Measurements from ENCODE around the gene MAP3K20.
"Not testable (repeated sequence)": the region's sequence is repeated elsewhere in the genome, so short reads cannot be mapped to it uniquely, and the experiment has no call there.

Gene MAP3K20

GRCh38 chr2:173262356-173262755, 186.7 kb downstream of the MAP3K20 start:
- H3K27me3 Mint-ChIP-seq; H3K27ac Mint-ChIP-seq; ATAC-seq (ENCODE audit: low read depth); DNase-seq (ENCODE audit: low spot score in 2 of 2); H3K4me3 Mint-ChIP-seq; H3K9me3 Mint-ChIP-seq: not testable (repeated sequence)
- peaks cover 13% of the 10 kb centered on the region for H3K4me1 Mint-ChIP-seq
- peaks cover 11% of the 10 kb centered on the region for H3K36me3 Mint-ChIP-seq

DNA sequence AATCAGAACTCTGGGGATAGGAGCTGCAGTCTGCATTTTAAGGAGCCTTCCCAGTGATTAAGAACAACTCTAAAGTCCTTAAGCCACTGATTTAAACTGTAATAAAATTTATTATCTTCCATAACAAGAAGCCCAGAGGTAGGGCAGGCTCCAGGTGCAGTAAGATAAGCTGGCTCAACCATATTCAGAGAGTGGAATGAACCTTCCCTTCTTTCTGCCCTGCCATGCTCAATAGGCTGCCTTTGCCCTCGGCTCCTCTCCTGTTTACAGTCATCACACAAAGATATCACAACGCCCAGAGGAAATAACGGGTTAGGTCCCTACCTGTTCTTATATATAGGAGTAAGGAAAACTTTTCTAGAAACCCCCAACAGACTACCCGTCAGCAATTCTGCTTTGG, 188.5 kb downstream of the MAP3K20 start:
- H3K27me3 Mint-ChIP-seq: no peaks in the 10 kb centered on the region
- no peaks in the 10 kb centered on the region for H3K9me3 Mint-ChIP-seq
- peak overlapping the region; percentile 94 for H3K27ac Mint-ChIP-seq
- peak; percentile 1 for ATAC-seq (ENCODE audit: low read depth)
- peak overlapping the region; percentile 95 for H3K4me3 Mint-ChIP-seq
- peaks cover 13% of the 10 kb centered on the region for H3K4me1 Mint-ChIP-seq
- peaks cover 7% of the 10 kb centered on the region for H3K36me3 Mint-ChIP-seq
- DNase-seq (ENCODE audit: low spot score in 2 of 2): no peak

- Mint-ChIP-seq H3K36me3 (peaks cover 6% of the 10 kb centered on the region), H3K27ac (peak overlapping the region; percentile 94), H3K4me3 (peak overlapping the region; percentile 95), H3K9me3 (no peaks in the 10 kb centered on the region), H3K27me3 (no peaks in the 10 kb centered on the region), H3K4me1 (peaks cover 13% of the 10 kb centered on the region)
- DNase-seq (ENCODE audit: low spot score in 2 of 2) (peak; percentile 27 to 66), ATAC-seq (ENCODE audit: low read depth) (peak; percentile 99)
Observed at GRCh38 chr2:173264603-173265366, 189.1 kb downstream of the MAP3K20 start.

DNA sequence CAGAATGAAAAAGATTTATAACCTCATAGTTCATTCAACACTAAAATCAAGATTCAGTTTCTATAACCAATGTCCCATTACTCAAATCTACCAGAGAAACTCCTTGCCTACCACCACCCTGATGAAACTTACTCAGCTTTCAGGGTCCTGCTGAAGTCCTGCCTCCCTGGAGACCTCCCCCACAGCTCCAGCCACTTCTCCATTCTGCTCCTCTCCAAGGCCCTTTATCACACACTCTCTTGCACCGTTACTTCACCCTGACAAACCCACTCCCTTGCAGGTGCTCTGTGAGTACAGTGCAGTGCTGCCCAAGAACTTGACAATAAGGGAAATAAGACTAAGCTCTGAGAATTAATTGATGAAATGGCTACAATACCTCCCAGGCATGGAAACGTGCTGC, 195.5 kb downstream of the MAP3K20 start:
- no peak overlapping the region for H3K27ac Mint-ChIP-seq
- H3K36me3 Mint-ChIP-seq: no peaks in the 10 kb centered on the region
- H3K4me3 Mint-ChIP-seq: no peak overlapping the region
- ATAC-seq (ENCODE audit: low read depth) (no peak), DNase-seq (ENCODE audit: low spot score in 2 of 2) (no peak)
- H3K27me3 Mint-ChIP-seq: no peaks in the 10 kb centered on the region
- H3K9me3 Mint-ChIP-seq: peaks cover 2% of the 10 kb centered on the region
- H3K4me1 Mint-ChIP-seq: no peaks in the 10 kb centered on the region

- Mint-ChIP-seq H3K4me1 (no peaks in the 10 kb centered on the region), H3K27ac (no peak overlapping the region), H3K36me3 (no peaks in the 10 kb centered on the region), H3K9me3 (peaks cover 2% of the 10 kb centered on the region), H3K27me3 (no peaks in the 10 kb centered on the region), H3K4me3 (no peak overlapping the region)
- DNase-seq (ENCODE audit: low spot score in 2 of 2): no peak
- ATAC-seq (ENCODE audit: low read depth): no peak
Observed at GRCh38 chr2:173271825-173272224, 196.2 kb downstream of the MAP3K20 start.

DNA sequence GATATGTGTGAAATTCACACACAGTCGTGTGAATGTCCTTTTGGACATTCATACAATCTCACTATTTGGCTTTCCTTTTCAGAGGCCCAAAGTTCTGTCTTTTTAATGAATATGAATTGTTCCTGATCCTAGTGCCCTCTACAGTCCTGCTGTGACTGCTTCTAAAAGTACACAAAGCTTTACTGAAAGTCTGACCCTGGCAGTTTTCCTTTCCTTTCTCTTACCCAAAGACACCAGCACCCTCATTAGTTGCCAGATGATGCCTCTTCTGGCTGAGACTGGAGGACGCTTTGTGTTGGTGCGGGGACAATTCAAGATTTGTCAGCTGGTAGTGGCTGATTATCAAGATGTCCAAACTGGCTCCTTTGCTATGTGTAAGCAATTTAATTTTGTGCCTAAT, 197.2 kb downstream of the MAP3K20 start:
- DNase-seq (ENCODE audit: low spot score in 2 of 2): no peak
- H3K4me1 Mint-ChIP-seq: no peaks in the 10 kb centered on the region
- no peak overlapping the region for H3K4me3 Mint-ChIP-seq
- H3K9me3 Mint-ChIP-seq: peaks cover 2% of the 10 kb centered on the region
- no peaks in the 10 kb centered on the region for H3K36me3 Mint-ChIP-seq
- peaks cover 1% of the 10 kb centered on the region for H3K27me3 Mint-ChIP-seq
- H3K27ac Mint-ChIP-seq: no peak overlapping the region
- ATAC-seq (ENCODE audit: low read depth): no peak

- H3K9me3 Mint-ChIP-seq: peaks cover 2% of the 10 kb centered on the region
- peaks cover 7% of the 10 kb centered on the region for H3K4me1 Mint-ChIP-seq
- DNase-seq (ENCODE audit: low spot score in 2 of 2) (no peak), ATAC-seq (ENCODE audit: low read depth) (no peak)
- no peak overlapping the region for H3K4me3 Mint-ChIP-seq
- H3K27me3 Mint-ChIP-seq: peaks cover 1% of the 10 kb centered on the region
- H3K27ac Mint-ChIP-seq: no peak overlapping the region
- H3K36me3 Mint-ChIP-seq: no peaks in the 10 kb centered on the region
Observed at GRCh38 chr2:173278794-173279526, 203.3 kb downstream of the MAP3K20 start.

- Mint-ChIP-seq H3K36me3 (no peaks in the 10 kb centered on the region), H3K9me3 (no peaks in the 10 kb centered on the region), H3K4me3 (no peak overlapping the region), H3K27me3 (peaks cover 1% of the 10 kb centered on the region), H3K27ac (no peak overlapping the region), H3K4me1 (peaks cover 7% of the 10 kb centered on the region)
- ATAC-seq (ENCODE audit: low read depth) (no peak), DNase-seq (ENCODE audit: low spot score in 2 of 2) (no peak)
Observed at GRCh38 chr2:173279527-173279868, 203.9 kb downstream of the MAP3K20 start.

DNA sequence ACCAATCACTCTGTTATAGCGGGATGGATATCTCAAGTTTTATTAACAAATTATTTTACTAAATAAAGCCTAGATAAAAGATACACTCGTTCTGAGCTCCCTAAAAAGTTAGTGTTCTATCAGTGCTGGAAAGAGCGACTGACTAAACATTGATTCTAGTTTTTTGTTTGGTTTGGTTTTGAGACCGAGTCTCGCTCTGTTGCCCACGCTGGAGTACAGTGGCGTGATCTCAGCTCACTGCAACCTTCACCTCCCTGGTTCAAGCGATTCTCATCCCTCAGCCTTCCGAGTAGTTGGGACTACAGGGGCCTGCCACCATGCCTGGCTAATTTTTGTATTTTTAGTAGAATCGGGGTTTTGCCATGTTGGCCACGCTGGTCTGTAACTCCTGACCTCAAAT, 205.2 kb downstream of the MAP3K20 start:
- Mint-ChIP-seq H3K4me3 (peak overlapping the region; percentile 56), H3K9me3 (no peaks in the 10 kb centered on the region), H3K27ac (no peak overlapping the region), H3K4me1 (peaks cover 7% of the 10 kb centered on the region), H3K36me3 (no peaks in the 10 kb centered on the region), H3K27me3 (peaks cover 1% of the 10 kb centered on the region)
- no peak for ATAC-seq (ENCODE audit: low read depth)
- no peak for DNase-seq (ENCODE audit: low spot score in 2 of 2)

DNA sequence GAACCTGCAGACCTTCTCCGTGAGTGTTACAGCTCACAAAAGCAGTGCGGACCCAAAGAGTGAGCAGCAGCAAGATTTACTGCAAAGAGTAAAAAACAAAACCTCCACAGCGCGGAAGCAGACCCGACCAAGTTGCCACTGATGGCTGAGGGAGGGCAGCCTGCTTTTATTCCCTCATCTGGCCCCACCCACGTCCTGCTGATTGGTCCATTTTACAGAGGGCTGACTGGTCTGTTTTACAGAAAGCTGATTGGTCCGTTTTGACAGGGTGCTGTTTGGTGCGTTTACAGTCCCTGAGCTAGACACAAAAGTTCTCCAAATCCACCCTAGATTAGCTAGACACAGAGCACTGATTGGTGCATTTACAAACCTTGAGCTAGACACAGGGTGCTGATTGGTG, 206.3 kb downstream of the MAP3K20 start:
- not testable (repeated sequence) for H3K36me3 Mint-ChIP-seq; H3K27me3 Mint-ChIP-seq; H3K27ac Mint-ChIP-seq; ATAC-seq (ENCODE audit: low read depth); DNase-seq (ENCODE audit: low spot score in 2 of 2); H3K9me3 Mint-ChIP-seq
- Mint-ChIP-seq H3K4me1 (peaks cover 11% of the 10 kb centered on the region), H3K4me3 (peak overlapping the region; percentile 47)

- DNase-seq (ENCODE audit: low spot score in 2 of 2) (no peak), ATAC-seq (ENCODE audit: low read depth) (no peak)
- Mint-ChIP-seq H3K27ac (no peak overlapping the region), H3K36me3 (no peaks in the 10 kb centered on the region), H3K4me3 (no peak overlapping the region), H3K27me3 (peaks cover 1% of the 10 kb centered on the region), H3K4me1 (peaks cover 11% of the 10 kb centered on the region), H3K9me3 (no peaks in the 10 kb centered on the region)
Observed at GRCh38 chr2:173282795-173283545, 207.3 kb downstream of the MAP3K20 start.

GRCh38 chr2:173286153-173286809, 210.6 kb downstream of the MAP3K20 start:
- peaks cover 4% of the 10 kb centered on the region for H3K4me1 Mint-ChIP-seq

DNA sequence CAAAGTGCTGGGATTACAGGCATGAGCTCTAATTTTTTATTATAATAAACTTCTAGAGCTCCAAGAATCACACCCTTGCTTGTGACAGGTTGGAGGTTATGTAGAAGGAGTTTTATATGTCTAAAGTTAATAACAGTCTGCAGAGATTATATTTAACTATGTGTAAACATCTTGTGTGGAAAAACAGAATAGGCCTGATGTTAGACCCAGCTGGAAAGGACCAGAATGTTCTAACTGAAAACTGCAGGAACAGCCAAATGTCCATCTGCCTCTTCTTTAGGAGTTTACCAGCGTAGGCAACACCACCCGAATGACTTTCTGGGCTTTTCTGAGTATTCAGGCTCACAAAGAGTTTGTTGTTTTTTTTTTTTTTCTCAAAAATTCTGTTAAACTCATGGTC, 211.9 kb downstream of the MAP3K20 start:
- H3K27ac Mint-ChIP-seq: no peak overlapping the region
- ATAC-seq (ENCODE audit: low read depth): no peak

More at GRCh38 chr2:173286153-173286809, 210.6 kb downstream of the MAP3K20 start:
- DNase-seq (ENCODE audit: low spot score in 2 of 2) (no peak), ATAC-seq (ENCODE audit: low read depth) (peak; percentile 68)
- Mint-ChIP-seq H3K36me3 (no peaks in the 10 kb centered on the region), H3K27ac (no peak overlapping the region), H3K4me3 (no peak overlapping the region), H3K27me3 (peaks cover 1% of the 10 kb centered on the region), H3K9me3 (no peaks in the 10 kb centered on the region)

GRCh38 chr2:173288561-173288960, 212.9 kb downstream of the MAP3K20 start:
- Mint-ChIP-seq H3K27me3 (peaks cover 1% of the 10 kb centered on the region), H3K4me3 (no peak overlapping the region), H3K9me3 (peaks cover 2% of the 10 kb centered on the region), H3K4me1 (peaks cover 4% of the 10 kb centered on the region), H3K27ac (no peak overlapping the region), H3K36me3 (no peaks in the 10 kb centered on the region)
- ATAC-seq (ENCODE audit: low read depth) (no peak), DNase-seq (ENCODE audit: low spot score in 2 of 2) (no peak)

More for the DNA sequence above, 211.9 kb downstream of the MAP3K20 start:
- Mint-ChIP-seq H3K4me3 (no peak overlapping the region), H3K9me3 (no peaks in the 10 kb centered on the region), H3K4me1 (peaks cover 4% of the 10 kb centered on the region), H3K36me3 (no peaks in the 10 kb centered on the region), H3K27me3 (peaks cover 1% of the 10 kb centered on the region)
- no peak for DNase-seq (ENCODE audit: low spot score in 2 of 2)
